OCI-LY7 (cell line): ENCODE data around the gene HDAC7. TPM values are rescaled to one million over a fixed set of nuclear protein-coding genes. Genes with fewer than 3 reads are reported as not detected.

Source experiments
- BruUV-seq: library from RNA; stranded (reverse); fragments of 400-500 nt; replicated peaks from 2 replicates; lab custom pipeline; 2021; lab: Mats Ljungman, UMichigan
- CTCF ChIA-PET: fragments of 300-600 bp; sonication (Branson Sonifier 250); formaldehyde crosslinking; loops from one replicate; lab custom pipeline; 2022; ENCODE audit warnings: antibody characterized with exemption; ENCODE audit not compliant: unreplicated experiment; lab: Charles Lee
- POLR2A ChIA-PET: fragments of 300-600 bp; sonication (Branson Sonifier 250); formaldehyde crosslinking; loops from one replicate; lab custom pipeline; 2022; ENCODE audit warnings: antibody characterized with exemption; lab: Charles Lee
- DNase-seq: peaks from one replicate; pipeline ENCODE4 v3.0.0-alpha.2; 2015; ENCODE audit warnings: low spot score
- H2AFZ ChIP-seq: fragments of 200-600 bp; sonication (generic), shearing (Covaris generic); 2 replicates; pipeline ENCODE4 v1.6.1; 2014; ENCODE audit warnings: mild to moderate bottlenecking, antibody characterized with exemption, low read length, moderate library complexity
- H3K27ac ChIP-seq: fragments of 200-600 bp; sonication (generic); 2 replicates; pipeline ENCODE4 v1.5.1; 2014; ENCODE audit warnings: mixed run types, low read depth, mild to moderate bottlenecking, moderate library complexity, low read length, inconsistent platforms; ENCODE audit not compliant: poor library complexity, severe bottlenecking
- H3K36me3 ChIP-seq: fragments of 200-600 bp; sonication (generic); 2 replicates; pipeline ENCODE4 v1.6.1; 2014; ENCODE audit warnings: mild to moderate bottlenecking, antibody characterized with exemption, low read length, moderate library complexity, mixed read lengths; ENCODE audit not compliant: insufficient read depth
- H3K4me1 ChIP-seq: fragments of 200-600 bp; sonication (generic); 2 replicates; pipeline ENCODE4 v1.5.1; 2014; ENCODE audit warnings: mild to moderate bottlenecking, low read length; ENCODE audit not compliant: insufficient read depth, poor library complexity, severe bottlenecking
- H3K4me2 ChIP-seq: fragments of 200-600 bp; sonication (generic); 2 replicates; pipeline ENCODE4 v1.6.1; 2014; ENCODE audit warnings: mild to moderate bottlenecking, low read length
- H3K4me3 ChIP-seq: fragments of 200-600 bp; sonication (generic); 2 replicates; pipeline ENCODE4 v1.5.1; 2014; ENCODE audit warnings: mild to moderate bottlenecking, low read depth, low read length; ENCODE audit not compliant: poor library complexity, severe bottlenecking
- H3K79me2 ChIP-seq: fragments of 200-600 bp; sonication (generic); 2 replicates; pipeline ENCODE4 v1.6.1; 2016; ENCODE audit warnings: low read depth, mild to moderate bottlenecking, low read length, moderate library complexity, mixed read lengths; ENCODE audit not compliant: insufficient read depth
- H3K9me2 ChIP-seq: fragments of 200-600 bp; sonication (generic); 2 replicates; pipeline ENCODE4 v1.6.1; 2016; ENCODE audit warnings: mild to moderate bottlenecking, low read length, mixed read lengths; ENCODE audit not compliant: insufficient read depth
- H3K9me3 ChIP-seq: fragments of 200-600 bp; sonication (generic); 2 replicates; pipeline ENCODE4 v1.6.1; 2014; ENCODE audit warnings: mild to moderate bottlenecking, mixed run types, low read length, mixed read lengths
- H4K20me1 ChIP-seq: fragments of 200-600 bp; sonication (generic); 2 replicates; pipeline ENCODE4 v1.6.1; 2014; ENCODE audit warnings: mild to moderate bottlenecking, antibody characterized with exemption, low read length, moderate library complexity, mixed read lengths; ENCODE audit not compliant: insufficient read depth
- EZH2phosphoT487 ChIP-seq: fragments of 200-600 bp; sonication (generic); IDR thresholded peaks from 2 replicates; pipeline ENCODE4 v1.6.1; 2018; ENCODE audit warnings: low read depth, borderline replicate concordance, mild to moderate bottlenecking, mixed run types, antibody characterized with exemption, low read length, moderate library complexity, mixed read lengths
- intact Hi-C: fragments of 100-400 bp; cut with micrococcal nuclease; formaldehyde crosslinking; loops from one replicate; pipeline ENCODE4 v1.10.0; 2022; ENCODE audit not compliant: unreplicated experiment
- total RNA-seq, 2 experiments: library from RNA; depleted of rRNA in 1 of 2; stranded (reverse); fragments of >200 nt in 1 of 2; shearing (Covaris generic) in 1 of 2; gene quantifications; 2 replicates each; pipeline ENCODE4 v1.2.3, GENCODE V29; 2014 to 2022
- TF ChIP-seq, protein P1 (sequence below): fragments of 200-600 bp; sonication (generic); conservative IDR thresholded peaks from 2 replicates; pipeline ENCODE4 v1.5.1; 2014; ENCODE audit warnings: mild to moderate bottlenecking, antibody characterized with exemption, low read length, moderate library complexity, mixed read lengths

The HDAC7 gene
- total RNA-seq, 2 experiments from 2014 or later, result 45.9 to 131 TPM

DNA sequence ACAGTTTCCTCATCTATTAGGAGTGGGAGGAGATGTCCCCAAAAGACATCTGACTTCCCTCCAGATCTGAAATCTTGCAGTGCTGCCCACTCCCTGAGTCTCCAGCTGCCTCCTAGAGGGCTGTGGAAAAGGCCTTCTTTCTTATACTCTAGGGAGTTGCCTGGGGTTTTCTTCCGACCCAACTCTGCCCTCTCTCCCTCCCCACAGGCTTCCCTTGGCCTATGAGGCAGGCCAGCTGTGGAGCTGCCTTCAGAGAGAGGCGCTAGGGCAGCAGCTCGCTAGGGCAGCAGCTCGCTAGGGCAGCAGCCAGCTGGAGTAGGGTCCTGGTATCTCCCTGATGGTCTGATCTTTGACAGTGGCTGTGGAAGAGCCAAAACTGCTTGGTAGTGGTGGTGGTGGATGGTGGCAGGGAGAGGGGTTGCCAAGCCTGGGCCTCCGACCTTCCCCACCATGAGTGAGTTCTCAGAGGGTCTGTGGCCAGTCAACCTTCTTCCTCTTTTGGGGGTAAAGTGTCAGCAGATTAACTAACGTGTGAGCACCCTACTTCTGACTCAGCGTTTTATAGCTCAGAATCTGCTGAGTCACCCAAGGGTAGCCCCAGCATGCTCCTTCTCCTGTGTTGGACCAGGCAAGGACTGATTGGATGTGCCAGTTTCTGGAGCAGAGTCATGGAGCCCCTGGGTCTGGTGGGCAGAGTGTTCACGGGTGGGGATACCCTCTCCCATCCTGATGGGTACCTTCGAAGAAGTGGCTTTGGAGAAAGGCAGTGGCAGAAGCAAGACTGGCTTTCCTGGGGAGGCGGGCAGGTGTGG, 44.4 kb downstream of the HDAC7 start:
- CTCF ChIA-PET, result interaction anchor here (1.2 to 3.3 kb wide), 3 partner anchors 33 to 64 kb away, joined by 5 to 13 read pairs (median 13); no protein-coding TSS in a partner anchor
- no peaks in the 10 kb centered on the region for H3K9me3 ChIP-seq
- BruUV-seq, result no TSS peak
- POLR2A ChIA-PET, result interaction anchor here (0.9 to 1.5 kb wide), 4 partner anchors 35 to 70 kb away, joined by 3 to 5 read pairs (median 4); partner anchors contain the start of gene RPAP3
- TF ChIP-seq EZH2phosphoT487, result no peak
- TF ChIP-seq, protein P1, sequence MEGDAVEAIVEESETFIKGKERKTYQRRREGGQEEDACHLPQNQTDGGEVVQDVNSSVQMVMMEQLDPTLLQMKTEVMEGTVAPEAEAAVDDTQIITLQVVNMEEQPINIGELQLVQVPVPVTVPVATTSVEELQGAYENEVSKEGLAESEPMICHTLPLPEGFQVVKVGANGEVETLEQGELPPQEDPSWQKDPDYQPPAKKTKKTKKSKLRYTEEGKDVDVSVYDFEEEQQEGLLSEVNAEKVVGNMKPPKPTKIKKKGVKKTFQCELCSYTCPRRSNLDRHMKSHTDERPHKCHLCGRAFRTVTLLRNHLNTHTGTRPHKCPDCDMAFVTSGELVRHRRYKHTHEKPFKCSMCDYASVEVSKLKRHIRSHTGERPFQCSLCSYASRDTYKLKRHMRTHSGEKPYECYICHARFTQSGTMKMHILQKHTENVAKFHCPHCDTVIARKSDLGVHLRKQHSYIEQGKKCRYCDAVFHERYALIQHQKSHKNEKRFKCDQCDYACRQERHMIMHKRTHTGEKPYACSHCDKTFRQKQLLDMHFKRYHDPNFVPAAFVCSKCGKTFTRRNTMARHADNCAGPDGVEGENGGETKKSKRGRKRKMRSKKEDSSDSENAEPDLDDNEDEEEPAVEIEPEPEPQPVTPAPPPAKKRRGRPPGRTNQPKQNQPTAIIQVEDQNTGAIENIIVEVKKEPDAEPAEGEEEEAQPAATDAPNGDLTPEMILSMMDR, result no peak
- DNase-seq, result no peak
- H2AFZ ChIP-seq, result no peak overlapping the region
- H3K4me1 ChIP-seq, result peaks cover 53% of the 10 kb centered on the region
- no peaks in the 10 kb centered on the region for H3K36me3 ChIP-seq
- H3K27ac ChIP-seq, result no peak overlapping the region
- intact Hi-C loops, result loop anchor here (10.0 kb wide), 1 partner anchor 189 kb away; the partner anchor contains the start of gene TMEM106C
- no peak overlapping the region for H3K4me3 ChIP-seq
- H3K4me2 ChIP-seq, result no peak overlapping the region
- H4K20me1 ChIP-seq, result no peaks in the 10 kb centered on the region
- H3K9me2 ChIP-seq, result no peaks in the 10 kb centered on the region
- no peaks in the 10 kb centered on the region for H3K79me2 ChIP-seq

DNA sequence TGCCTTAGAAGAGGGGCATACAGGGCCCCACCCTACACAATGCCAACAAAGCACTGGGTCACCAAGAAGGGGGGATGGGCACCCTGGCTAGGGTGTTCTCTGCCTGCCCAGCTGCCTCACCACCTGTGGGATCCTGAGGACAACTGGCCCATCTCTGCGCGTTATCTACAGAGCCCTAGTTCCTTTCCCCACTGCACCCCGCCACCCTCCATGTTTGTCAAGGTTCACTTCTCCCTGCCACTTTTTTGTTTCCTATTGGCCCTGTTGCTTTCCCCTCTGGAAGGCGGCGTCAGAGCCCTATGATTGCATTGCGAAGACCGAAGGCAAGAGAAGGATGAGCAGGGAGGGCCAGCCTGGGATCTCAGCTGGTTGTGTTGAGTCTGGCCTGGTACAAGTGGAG, 45.0 kb downstream of the HDAC7 start:
- Histone ChIP-seq H2AFZ (no peak overlapping the region), H3K9me3 (no peaks in the 10 kb centered on the region)

More for the DNA sequence above, 45.0 kb downstream of the HDAC7 start:
- no peak for DNase-seq
- no peaks in the 10 kb centered on the region for H3K79me2 ChIP-seq
- no TSS peak for BruUV-seq
- H3K36me3 ChIP-seq, result no peaks in the 10 kb centered on the region
- TF ChIP-seq, protein P1, result no peak
- TF ChIP-seq EZH2phosphoT487, result no peak
- no peaks in the 10 kb centered on the region for H3K9me2 ChIP-seq
- H3K27ac ChIP-seq, result no peak overlapping the region
- POLR2A ChIA-PET, result interaction anchor here (1.1 kb wide), 1 partner anchor 41 kb away, joined by 3 read pairs; no protein-coding TSS in a partner anchor
- H3K4me3 ChIP-seq, result no peak overlapping the region
- H3K4me1 ChIP-seq, result peaks cover 53% of the 10 kb centered on the region
- no peaks in the 10 kb centered on the region for H4K20me1 ChIP-seq
- intact Hi-C loops, result loop anchor here (10.0 kb wide), 1 partner anchor 190 kb away; the partner anchor contains the start of gene TMEM106C
- CTCF ChIA-PET, result interaction anchor here (0.6 to 1.0 kb wide), 2 partner anchors 17 to 32 kb away, joined by 3 to 4 read pairs; no protein-coding TSS in a partner anchor
- H3K4me2 ChIP-seq, result no peak overlapping the region
